Brain pericyte (primary cell): ENCODE measurements around the gene HES1.
"Not testable (repeated sequence)": the region's sequence is repeated elsewhere in the genome, so short reads cannot be mapped to it uniquely, and the experiment has no call there.

Experiments
- DNase-seq: peaks from one replicate; pipeline ENCODE4 v3.0.0-alpha.2; 2012; ENCODE audit warnings: low read depth, low spot score

Gene HES1

GRCh38 chr3:194135806-194136518, at the start of gene HES1:
TSS of gene HES1 (plus strand) at chr3:194136148. CDS start at chr3:194136381, 233 bp downstream.
- DNase-seq = peak; percentile 74

GRCh38 chr3:194086388-194087075, 49.4 kb upstream of the HES1 start:
- DNase-seq = no peak

GRCh38 chr3:194087280-194087679, 48.7 kb upstream of the HES1 start:
- no peak for DNase-seq

GRCh38 chr3:194087995-194088855, 47.7 kb upstream of the HES1 start:
- DNase-seq = no peak

- no peak for DNase-seq
Observed at GRCh38 chr3:194089357-194090177, 46.4 kb upstream of the HES1 start.

- DNase-seq = not testable (repeated sequence)
Observed at GRCh38 chr3:194090178-194090555, 45.8 kb upstream of the HES1 start.

GRCh38 chr3:194090716-194091115, 45.2 kb upstream of the HES1 start:
- no peak for DNase-seq

- no peak for DNase-seq
Observed at GRCh38 chr3:194091141-194091540, 44.8 kb upstream of the HES1 start.

- DNase-seq = not testable (repeated sequence)
Observed at GRCh38 chr3:194091897-194092296, 44.1 kb upstream of the HES1 start.

GRCh38 chr3:194092881-194093301, 43.1 kb upstream of the HES1 start:
- DNase-seq = no peak

- DNase-seq = no peak
Observed at GRCh38 chr3:194093842-194094241, 42.1 kb upstream of the HES1 start.

- DNase-seq = no peak
Observed at GRCh38 chr3:194095464-194095863, 40.5 kb upstream of the HES1 start.

GRCh38 chr3:194095902-194096301, 40.0 kb upstream of the HES1 start:
- no peak for DNase-seq

GRCh38 chr3:194097141-194097882, 38.6 kb upstream of the HES1 start:
- DNase-seq = no peak

GRCh38 chr3:194098081-194098842, 37.7 kb upstream of the HES1 start:
- DNase-seq = no peak

- no peak for DNase-seq
Observed at GRCh38 chr3:194098843-194099183, 37.1 kb upstream of the HES1 start.

- no peak for DNase-seq
Observed at GRCh38 chr3:194099215-194099614, 36.7 kb upstream of the HES1 start.

GRCh38 chr3:194100856-194101390, 35.0 kb upstream of the HES1 start:
- DNase-seq = no peak

GRCh38 chr3:194101592-194102432, 34.1 kb upstream of the HES1 start:
- DNase-seq = no peak
